Left ventricle myocardium inferior (tissue), 1 donor: Measurements from ENCODE around the gene RNF187. TPM values are rescaled to one million over a fixed set of nuclear protein-coding genes. Genes with fewer than 3 reads are reported as not detected.

Experiments
- DNase-seq: peaks from one replicate; pipeline ENCODE4 v3.0.0-alpha.2; 2020
- H3K27ac ChIP-seq: fragments of 200-600 bp; replicated peaks from 2 replicates; pipeline ENCODE4 v1.8.0; 2021
- H3K27me3 ChIP-seq: fragments of 200-600 bp; 2 replicates; pipeline ENCODE4 v1.8.0; 2021; ENCODE audit warnings: low read depth
- H3K36me3 ChIP-seq: fragments of 200-600 bp; 2 replicates; pipeline ENCODE4 v1.8.0; 2021
- H3K4me1 ChIP-seq: fragments of 200-600 bp; 2 replicates; pipeline ENCODE4 v1.8.0; 2021
- H3K4me3 ChIP-seq: fragments of 200-600 bp; 2 replicates; pipeline ENCODE4 v1.8.0; 2021; ENCODE audit warnings: mild to moderate bottlenecking, moderate library complexity
- H3K9me3 ChIP-seq: fragments of 200-600 bp; replicated peaks from 2 replicates; pipeline ENCODE4 v1.8.0; 2021
- CTCF ChIP-seq: fragments of 200-600 bp; IDR thresholded peaks from 2 replicates; pipeline ENCODE4 v1.8.0; 2021; ENCODE audit warnings: antibody characterized with exemption, mild to moderate bottlenecking, borderline replicate concordance
- intact Hi-C: fragments of 100-400 bp; cut with micrococcal nuclease; formaldehyde crosslinking; loops from one replicate; pipeline ENCODE4 v1.11.0; 2022
- microRNA-seq: library from miRNA; unstranded; fragments of <30 nt; microRNA quantifications from one replicate; pipeline ENCODE4 v1.2.0, GENCODE V29; 2020
- total RNA-seq: library from RNA; stranded (reverse); fragmentation: NEBNext Ultra II Directional; extraction: Animal tissue kit (Norgen Biotek cat#: 25700); gene quantifications from one replicate; pipeline ENCODE4 v1.2.1, GENCODE V29; 2021
- donor health status: DM: no; HTN: yes; CAD: no; lungs with severe emphysema.

Gene RNF187
- total RNA-seq, 1 donor from 2014 or later, result 79.5 TPM

- Histone ChIP-seq H3K36me3 (no peaks in the 10 kb centered on the region), H3K27me3 (peaks cover 11% of the 10 kb centered on the region), H3K4me1 (peaks cover 13% of the 10 kb centered on the region), H3K9me3 (no peaks in the 10 kb centered on the region), H3K4me3 (no peak overlapping the region), H3K27ac (no peak overlapping the region)
- no peak for TF ChIP-seq CTCF
- DNase-seq, result no peak
- intact Hi-C loops, result no loop called here
These were observed 57.9 kb downstream of the RNF187 start for GRCh38 chr1:228544921-228545591.

Small RNA genes within 50 kb of the gene (microRNA-seq; reads per million reads assigned to microRNA genes)
- not detected for gene MIR4666A

Other genes with a start within 250 kb of the RNF187 start
- gene TRIM11, start 80.5 kb upstream of the RNF187 start, total RNA-seq, result 6.2 TPM
- 0.36 TPM for gene TRIM17, start 70.5 kb upstream of the RNF187 start, total RNA-seq
- gene RHOU, start 248.1 kb downstream of the RNF187 start, total RNA-seq, result 5.1 TPM